Left ventricle myocardium inferior (tissue), 1 donor: ENCODE measurements around the gene BOD1. TPM values are rescaled to one million over a fixed set of nuclear protein-coding genes. Genes with fewer than 3 reads are reported as not detected.

Experiments
- DNase-seq: peaks from one replicate; pipeline ENCODE4 v3.0.0-alpha.2; 2020
- H3K27ac ChIP-seq: fragments of 200-600 bp; replicated peaks from 2 replicates; pipeline ENCODE4 v1.8.0; 2021
- H3K27me3 ChIP-seq: fragments of 200-600 bp; 2 replicates; pipeline ENCODE4 v1.8.0; 2021; ENCODE audit warnings: low read depth
- H3K36me3 ChIP-seq: fragments of 200-600 bp; 2 replicates; pipeline ENCODE4 v1.8.0; 2021
- H3K4me1 ChIP-seq: fragments of 200-600 bp; 2 replicates; pipeline ENCODE4 v1.8.0; 2021
- H3K4me3 ChIP-seq: fragments of 200-600 bp; 2 replicates; pipeline ENCODE4 v1.8.0; 2021; ENCODE audit warnings: mild to moderate bottlenecking, moderate library complexity
- H3K9me3 ChIP-seq: fragments of 200-600 bp; replicated peaks from 2 replicates; pipeline ENCODE4 v1.8.0; 2021
- intact Hi-C: fragments of 100-400 bp; cut with micrococcal nuclease; formaldehyde crosslinking; loops from one replicate; pipeline ENCODE4 v1.11.0; 2022
- total RNA-seq: library from RNA; stranded (reverse); fragmentation: NEBNext Ultra II Directional; extraction: Animal tissue kit (Norgen Biotek cat#: 25700); gene quantifications from one replicate; pipeline ENCODE4 v1.2.1, GENCODE V29; 2021
- TF ChIP-seq, protein P1 (sequence below): fragments of 200-600 bp; IDR thresholded peaks from 2 replicates; pipeline ENCODE4 v1.8.0; 2021; ENCODE audit warnings: antibody characterized with exemption, mild to moderate bottlenecking, borderline replicate concordance
- donor health status: DM: no; HTN: yes; CAD: no; lungs with severe emphysema.

Gene BOD1
- total RNA-seq, 1 donor from 2014 or later = 48.7 TPM

- Histone ChIP-seq H3K36me3 (no peaks in the 10 kb centered on the region), H3K27me3 (no peaks in the 10 kb centered on the region), H3K9me3 (peaks cover under 1% of the 10 kb centered on the region), H3K27ac (no peak overlapping the region), H3K4me1 (peaks cover 15% of the 10 kb centered on the region), H3K4me3 (no peak overlapping the region)
- intact Hi-C loops = no loop called here
- no peak for DNase-seq
- TF ChIP-seq, protein P1, sequence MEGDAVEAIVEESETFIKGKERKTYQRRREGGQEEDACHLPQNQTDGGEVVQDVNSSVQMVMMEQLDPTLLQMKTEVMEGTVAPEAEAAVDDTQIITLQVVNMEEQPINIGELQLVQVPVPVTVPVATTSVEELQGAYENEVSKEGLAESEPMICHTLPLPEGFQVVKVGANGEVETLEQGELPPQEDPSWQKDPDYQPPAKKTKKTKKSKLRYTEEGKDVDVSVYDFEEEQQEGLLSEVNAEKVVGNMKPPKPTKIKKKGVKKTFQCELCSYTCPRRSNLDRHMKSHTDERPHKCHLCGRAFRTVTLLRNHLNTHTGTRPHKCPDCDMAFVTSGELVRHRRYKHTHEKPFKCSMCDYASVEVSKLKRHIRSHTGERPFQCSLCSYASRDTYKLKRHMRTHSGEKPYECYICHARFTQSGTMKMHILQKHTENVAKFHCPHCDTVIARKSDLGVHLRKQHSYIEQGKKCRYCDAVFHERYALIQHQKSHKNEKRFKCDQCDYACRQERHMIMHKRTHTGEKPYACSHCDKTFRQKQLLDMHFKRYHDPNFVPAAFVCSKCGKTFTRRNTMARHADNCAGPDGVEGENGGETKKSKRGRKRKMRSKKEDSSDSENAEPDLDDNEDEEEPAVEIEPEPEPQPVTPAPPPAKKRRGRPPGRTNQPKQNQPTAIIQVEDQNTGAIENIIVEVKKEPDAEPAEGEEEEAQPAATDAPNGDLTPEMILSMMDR = no peak
Observed at GRCh38 chr5:173598686-173599085, 17.8 kb downstream of the BOD1 start.

DNA sequence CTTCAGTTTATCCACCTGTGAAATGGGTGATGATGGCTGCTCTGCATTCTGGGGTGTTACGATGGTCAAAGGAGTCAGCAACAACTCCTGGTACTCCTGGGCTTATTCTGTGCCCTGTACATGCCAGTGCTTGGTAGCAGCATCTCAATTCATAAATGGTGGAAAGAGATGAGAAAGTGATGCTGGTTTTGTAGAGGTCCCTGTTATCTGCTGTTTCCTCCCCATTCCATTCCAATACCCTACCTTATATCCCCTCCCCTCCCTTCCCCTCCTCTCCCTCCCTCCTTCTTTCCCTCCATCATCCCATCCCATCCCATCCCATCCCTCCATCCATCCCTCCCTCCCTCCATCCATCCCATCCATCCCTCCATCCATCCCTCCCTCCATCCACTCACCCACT is 19.1 kb downstream of the BOD1 start:
- H3K36me3 ChIP-seq = peaks cover 9% of the 10 kb centered on the region
- H3K4me3 ChIP-seq = no peak overlapping the region
- TF ChIP-seq, protein P1 = no peak
- no peaks in the 10 kb centered on the region for H3K27me3 ChIP-seq
- H3K4me1 ChIP-seq = peaks cover 9% of the 10 kb centered on the region
- peaks cover 15% of the 10 kb centered on the region for H3K9me3 ChIP-seq
- intact Hi-C loops = no loop called here
- DNase-seq = no peak
- H3K27ac ChIP-seq = no peak overlapping the region

DNA sequence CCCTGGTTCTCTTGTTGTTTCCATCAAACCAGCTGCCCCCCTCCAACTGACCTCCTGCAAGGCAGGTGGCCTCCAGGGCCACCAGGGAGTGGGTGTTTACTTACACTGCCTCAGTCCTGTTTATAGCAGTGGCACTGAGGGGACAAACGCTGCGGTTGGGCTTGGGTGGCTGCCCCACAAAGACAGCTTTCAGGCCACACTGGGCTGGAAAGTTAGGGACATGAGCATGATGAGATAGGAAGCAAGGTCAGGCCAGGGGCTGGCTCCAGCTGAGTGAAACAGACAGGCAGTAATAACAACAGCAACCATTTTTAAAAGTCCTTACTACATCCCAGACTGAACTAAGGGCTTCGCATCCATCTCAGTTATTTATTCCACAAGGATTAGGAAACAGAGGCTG is 20.6 kb downstream of the BOD1 start:
- TF ChIP-seq, protein P1 = no peak
- peaks cover 8% of the 10 kb centered on the region for H3K4me1 ChIP-seq

GRCh38 chr5:173594061-173594460 is 22.4 kb downstream of the BOD1 start:
- intact Hi-C loops = no loop called here
- no peak overlapping the region for H3K4me3 ChIP-seq
- DNase-seq = no peak
- no peaks in the 10 kb centered on the region for H3K27me3 ChIP-seq
- H3K4me1 ChIP-seq = peaks cover 8% of the 10 kb centered on the region
- TF ChIP-seq, protein P1 = no peak
- peaks cover 26% of the 10 kb centered on the region for H3K9me3 ChIP-seq
- H3K36me3 ChIP-seq = peaks cover 12% of the 10 kb centered on the region
- H3K27ac ChIP-seq = no peak overlapping the region

More for the DNA sequence above, 20.6 kb downstream of the BOD1 start:
- Histone ChIP-seq H3K27ac (no peak overlapping the region), H3K4me3 (no peak overlapping the region), H3K9me3 (peaks cover 26% of the 10 kb centered on the region), H3K27me3 (no peaks in the 10 kb centered on the region), H3K36me3 (peaks cover 12% of the 10 kb centered on the region)
- intact Hi-C loops = no loop called here
- no peak for DNase-seq

DNA sequence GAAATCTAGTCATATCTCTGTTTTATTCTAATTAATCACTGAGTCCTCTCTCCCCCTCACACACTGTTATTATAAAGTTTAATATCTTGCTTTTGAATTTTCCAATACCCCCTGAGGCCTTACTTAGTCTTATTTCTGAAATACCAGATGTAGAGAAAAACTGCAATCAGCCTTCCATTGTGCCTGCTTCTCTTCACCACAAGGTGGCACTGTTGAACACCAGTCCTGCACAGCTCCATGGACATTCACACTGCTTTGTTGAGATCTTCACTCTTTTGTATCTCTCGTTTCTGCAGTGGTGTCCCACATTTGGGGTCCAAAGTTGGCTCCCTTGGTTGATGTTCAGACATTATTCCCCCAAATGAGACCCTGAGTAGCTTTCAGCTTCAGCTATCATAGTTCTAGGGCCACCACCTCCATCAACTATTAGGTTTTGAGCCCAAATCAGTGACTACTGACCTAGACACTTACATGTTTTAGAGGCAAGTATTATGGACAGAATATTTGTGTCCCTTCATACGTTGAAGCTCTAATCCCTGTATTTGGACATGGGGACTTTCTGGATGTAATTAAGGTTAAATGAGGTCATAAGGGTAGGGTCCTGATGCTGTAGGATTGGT is 24.3 kb downstream of the BOD1 start:
- H3K4me1 ChIP-seq = peaks cover 8% of the 10 kb centered on the region

More for the DNA sequence above, 24.3 kb downstream of the BOD1 start:
- no peak for DNase-seq
- Histone ChIP-seq H3K36me3 (peaks cover 12% of the 10 kb centered on the region), H3K4me3 (no peak overlapping the region), H3K27me3 (no peaks in the 10 kb centered on the region), H3K9me3 (peaks cover 33% of the 10 kb centered on the region), H3K27ac (peak overlapping the region; percentile 58)
- intact Hi-C loops = no loop called here
- TF ChIP-seq, protein P1 = peak; percentile 38
